Measurements from ENCODE around the gene CLPX. TPM values are rescaled to one million over a fixed set of nuclear protein-coding genes. Genes with fewer than 3 reads are reported as not detected.

CLPX gene
- total RNA-seq, 2 donors from 2014 or later, result 60.5 to 62.7 TPM

GRCh38 chr15:65213241-65213640, 28.1 kb upstream of the CLPX start:
- peaks cover 26% of the 10 kb centered on the region for H3K4me1 Mint-ChIP-seq
- no peak overlapping the region for H3K27ac Mint-ChIP-seq
- Histone ChIP-seq H3K4me3 (ENCODE audit: low read length) (no peak overlapping the region), H3K4me1 (ENCODE audit: control insufficient read depth, insufficient read depth, low read length) (peaks cover 18% of the 10 kb centered on the region), H3K9me3 (ENCODE audit: control insufficient read depth, low read length) (no peaks in the 10 kb centered on the region), H3K9ac (ENCODE audit: extremely low read depth, low read length, poor library complexity, severe bottlenecking) (no peak overlapping the region), H3K27me3 (ENCODE audit: control insufficient read depth, insufficient read depth, low read length, poor library complexity, severe bottlenecking) (no peaks in the 10 kb centered on the region), H3K27ac (ENCODE audit: low read depth, low read length) (no peak overlapping the region), H3K36me3 (ENCODE audit: control insufficient read depth, insufficient read depth, low read length) (no peaks in the 10 kb centered on the region)
- H3K27me3 Mint-ChIP-seq (ENCODE audit: insufficient read depth), result peaks cover 25% of the 10 kb centered on the region
- no peaks in the 10 kb centered on the region for H3K9me3 Mint-ChIP-seq
- no peak for TF ChIP-seq CTCF (conservative IDR thresholded peaks at IDR 0.05)
- H3K36me3 Mint-ChIP-seq (ENCODE audit: low read depth), result no peaks in the 10 kb centered on the region
- 90 to 100% methylated on average over 2 of the region's 2 CpGs for WGBS, 2 experiments (ENCODE audit: insufficient coverage in 1 of 2, insufficient read length in 1 of 2)
- no peak overlapping the region for H3K4me3 Mint-ChIP-seq
- DNase-seq, result no peak

- WGBS, 2 experiments (ENCODE audit: insufficient coverage in 1 of 2, insufficient read length in 1 of 2), result 70 to 71% methylated on average over 4 to 5 of the region's 5 CpGs
- Mint-ChIP-seq H3K9me3 (no peaks in the 10 kb centered on the region), H3K4me3 (no peak overlapping the region), H3K27ac (no peak overlapping the region), H3K36me3 (ENCODE audit: low read depth) (no peaks in the 10 kb centered on the region), H3K27me3 (ENCODE audit: insufficient read depth) (peaks cover 32% of the 10 kb centered on the region), H3K4me1 (peaks cover 30% of the 10 kb centered on the region)
- peak; percentile 93 for TF ChIP-seq CTCF (conservative IDR thresholded peaks at IDR 0.05)
- peak; percentile 87 for DNase-seq
- no peak overlapping the region for H3K27ac ChIP-seq (ENCODE audit: low read depth, low read length)
- H3K9me3 ChIP-seq (ENCODE audit: control insufficient read depth, low read length), result no peaks in the 10 kb centered on the region
- H3K27me3 ChIP-seq (ENCODE audit: control insufficient read depth, insufficient read depth, low read length, poor library complexity, severe bottlenecking), result no peaks in the 10 kb centered on the region
- no peak overlapping the region for H3K9ac ChIP-seq (ENCODE audit: extremely low read depth, low read length, poor library complexity, severe bottlenecking)
- no peak overlapping the region for H3K4me3 ChIP-seq (ENCODE audit: low read length)
- H3K36me3 ChIP-seq (ENCODE audit: control insufficient read depth, insufficient read depth, low read length), result no peaks in the 10 kb centered on the region
- peaks cover 18% of the 10 kb centered on the region for H3K4me1 ChIP-seq (ENCODE audit: control insufficient read depth, insufficient read depth, low read length)
Measured at GRCh38 chr15:65212097-65212496, 27.0 kb upstream of the CLPX start.

GRCh38 chr15:65211482-65211982, 26.4 kb upstream of the CLPX start:
- DNase-seq, result no peak
- Mint-ChIP-seq H3K27ac (no peak overlapping the region), H3K4me1 (peaks cover 33% of the 10 kb centered on the region), H3K9me3 (no peaks in the 10 kb centered on the region), H3K27me3 (ENCODE audit: insufficient read depth) (peaks cover 36% of the 10 kb centered on the region), H3K4me3 (no peak overlapping the region), H3K36me3 (ENCODE audit: low read depth) (no peaks in the 10 kb centered on the region)
- peaks cover 18% of the 10 kb centered on the region for H3K4me1 ChIP-seq (ENCODE audit: control insufficient read depth, insufficient read depth, low read length)
- H3K27me3 ChIP-seq (ENCODE audit: control insufficient read depth, insufficient read depth, low read length, poor library complexity, severe bottlenecking), result no peaks in the 10 kb centered on the region
- H3K4me3 ChIP-seq (ENCODE audit: low read length), result no peak overlapping the region
- H3K27ac ChIP-seq (ENCODE audit: low read depth, low read length), result no peak overlapping the region
- H3K9me3 ChIP-seq (ENCODE audit: control insufficient read depth, low read length), result no peaks in the 10 kb centered on the region
- no peak for TF ChIP-seq CTCF (conservative IDR thresholded peaks at IDR 0.05)
- no peak overlapping the region for H3K9ac ChIP-seq (ENCODE audit: extremely low read depth, low read length, poor library complexity, severe bottlenecking)
- WGBS, 2 experiments (ENCODE audit: insufficient coverage in 1 of 2, insufficient read length in 1 of 2), result 69 to 92% methylated on average over 3 to 6 of the region's 6 CpGs
- H3K36me3 ChIP-seq (ENCODE audit: control insufficient read depth, insufficient read depth, low read length), result no peaks in the 10 kb centered on the region
